GM06990 (cell line): Measurements from ENCODE around the gene DYDC1.
"Not testable (repeated sequence)": the region's sequence is repeated elsewhere in the genome, so short reads cannot be mapped to it uniquely, and the experiment has no call there.

Source experiments
- DNase-seq: peaks from one replicate; pipeline ENCODE4 v3.0.0-alpha.2; 2011; ENCODE audit not compliant: insufficient read length; ENCODE audit errors: extremely low read depth
- H3K27me3 ChIP-seq: replicated peaks from 2 replicates; pipeline ENCODE4 v1.6.0; 2011; ENCODE audit warnings: low read length; ENCODE audit not compliant: control insufficient read depth, insufficient read depth
- H3K36me3 ChIP-seq: 2 replicates; pipeline ENCODE4 v1.5.1; 2011; ENCODE audit warnings: low read length; ENCODE audit not compliant: control insufficient read depth, insufficient read depth
- H3K4me3 ChIP-seq: replicated peaks from 2 replicates; pipeline ENCODE4 v1.5.1; 2011; ENCODE audit warnings: low read depth, mild to moderate bottlenecking, control low read depth, low read length
- TF ChIP-seq, protein P1 (sequence below): IDR thresholded peaks from 2 replicates; pipeline ENCODE4 v1.5.1; 2011; ENCODE audit warnings: low read length, control low read depth, mild to moderate bottlenecking, inconsistent platforms; ENCODE audit not compliant: insufficient read depth, poor library complexity, severe bottlenecking

The DYDC1 gene

DNA sequence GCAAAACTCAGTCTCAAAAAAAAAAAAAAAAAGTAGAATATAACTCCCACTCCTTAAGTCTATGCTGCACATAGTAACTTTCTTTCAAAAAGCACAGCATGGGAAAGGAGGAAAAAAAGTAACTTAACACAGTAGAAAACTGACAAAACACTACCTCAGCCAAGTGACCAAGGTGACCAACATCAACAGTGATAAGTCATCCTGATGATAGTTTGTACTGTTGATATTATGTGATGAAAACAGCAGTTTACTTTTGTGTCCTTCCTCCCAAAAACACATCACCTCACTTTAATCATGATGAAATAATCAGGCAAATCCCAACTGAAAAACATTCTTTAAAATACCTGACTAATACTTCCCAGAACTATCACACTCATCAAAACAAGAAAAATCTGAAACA is 37.8 kb downstream of the DYDC1 start:
- TF ChIP-seq, protein P1, sequence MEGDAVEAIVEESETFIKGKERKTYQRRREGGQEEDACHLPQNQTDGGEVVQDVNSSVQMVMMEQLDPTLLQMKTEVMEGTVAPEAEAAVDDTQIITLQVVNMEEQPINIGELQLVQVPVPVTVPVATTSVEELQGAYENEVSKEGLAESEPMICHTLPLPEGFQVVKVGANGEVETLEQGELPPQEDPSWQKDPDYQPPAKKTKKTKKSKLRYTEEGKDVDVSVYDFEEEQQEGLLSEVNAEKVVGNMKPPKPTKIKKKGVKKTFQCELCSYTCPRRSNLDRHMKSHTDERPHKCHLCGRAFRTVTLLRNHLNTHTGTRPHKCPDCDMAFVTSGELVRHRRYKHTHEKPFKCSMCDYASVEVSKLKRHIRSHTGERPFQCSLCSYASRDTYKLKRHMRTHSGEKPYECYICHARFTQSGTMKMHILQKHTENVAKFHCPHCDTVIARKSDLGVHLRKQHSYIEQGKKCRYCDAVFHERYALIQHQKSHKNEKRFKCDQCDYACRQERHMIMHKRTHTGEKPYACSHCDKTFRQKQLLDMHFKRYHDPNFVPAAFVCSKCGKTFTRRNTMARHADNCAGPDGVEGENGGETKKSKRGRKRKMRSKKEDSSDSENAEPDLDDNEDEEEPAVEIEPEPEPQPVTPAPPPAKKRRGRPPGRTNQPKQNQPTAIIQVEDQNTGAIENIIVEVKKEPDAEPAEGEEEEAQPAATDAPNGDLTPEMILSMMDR, result no peak
- Histone ChIP-seq H3K36me3 (no peaks in the 10 kb centered on the region), H3K27me3 (no peaks in the 10 kb centered on the region), H3K4me3 (no peak overlapping the region)
- DNase-seq, result no peak

DNA sequence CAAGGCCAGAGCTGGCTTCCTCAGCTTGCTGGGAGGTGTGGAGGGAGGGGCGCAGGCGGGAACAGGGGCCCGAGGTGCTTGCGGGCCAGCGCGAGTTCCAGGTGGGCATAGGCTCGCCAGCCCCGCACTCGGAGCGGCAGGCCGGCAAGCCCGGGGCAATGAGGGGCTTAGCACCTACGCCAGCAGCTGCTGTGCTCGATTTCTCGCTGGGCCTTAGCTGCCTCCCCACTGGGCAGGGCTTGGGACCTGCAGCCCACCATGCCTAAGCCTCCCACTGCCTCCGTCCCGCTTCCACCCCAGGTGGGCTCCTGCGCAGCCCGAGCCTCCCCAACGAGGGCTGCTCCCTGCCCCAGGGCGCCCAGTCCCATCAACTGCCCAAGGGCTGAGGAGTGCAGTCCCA is 41.2 kb downstream of the DYDC1 start:
- H3K27me3 ChIP-seq, result no peaks in the 10 kb centered on the region
- H3K4me3 ChIP-seq, result no peak overlapping the region
- DNase-seq, result no peak
- TF ChIP-seq, protein P1, result no peak
- H3K36me3 ChIP-seq, result no peaks in the 10 kb centered on the region

DNA sequence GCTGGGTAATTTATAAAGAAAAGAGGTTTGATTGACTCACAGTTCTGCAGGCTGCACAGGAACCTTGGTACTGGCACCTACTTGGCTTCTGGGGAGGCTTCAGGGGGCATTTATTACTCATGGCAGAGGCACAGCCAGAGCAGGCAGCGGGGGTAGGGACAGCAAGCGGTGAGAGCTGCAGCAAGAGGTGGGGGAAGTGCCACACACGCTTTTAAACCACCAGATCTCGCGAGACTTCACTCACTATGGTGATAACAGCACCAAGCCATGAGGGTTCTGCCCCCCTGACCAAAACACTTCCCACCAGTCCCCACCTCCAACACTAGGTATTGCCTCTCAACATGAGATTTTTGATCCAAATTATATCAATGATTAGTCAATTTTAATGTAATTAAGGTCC is 43.0 kb downstream of the DYDC1 start:
- H3K36me3 ChIP-seq, result no peaks in the 10 kb centered on the region
- H3K4me3 ChIP-seq, result no peak overlapping the region
- no peaks in the 10 kb centered on the region for H3K27me3 ChIP-seq
- DNase-seq, result no peak
- TF ChIP-seq, protein P1, result no peak

DNA sequence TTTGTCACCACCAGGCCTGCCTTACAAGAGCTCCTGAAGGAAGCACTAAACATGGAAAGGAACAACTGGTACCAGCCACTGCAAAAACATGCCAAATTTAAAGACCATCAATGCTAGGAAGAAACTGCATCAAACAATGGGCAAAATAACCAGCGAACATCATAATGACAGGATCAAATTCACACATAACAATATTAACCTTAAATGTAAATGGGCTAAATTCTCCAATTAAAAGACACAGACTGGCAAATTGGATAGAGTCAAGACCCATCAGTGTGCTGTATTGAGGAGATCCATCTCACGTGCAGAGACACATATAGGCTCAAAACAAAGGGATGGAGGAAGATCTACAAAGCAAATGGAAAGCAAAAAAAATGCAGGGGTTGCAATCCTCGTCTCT is 50.6 kb downstream of the DYDC1 start:
- H3K4me3 ChIP-seq, H3K36me3 ChIP-seq, DNase-seq, H3K27me3 ChIP-seq: not testable (repeated sequence)

DNA sequence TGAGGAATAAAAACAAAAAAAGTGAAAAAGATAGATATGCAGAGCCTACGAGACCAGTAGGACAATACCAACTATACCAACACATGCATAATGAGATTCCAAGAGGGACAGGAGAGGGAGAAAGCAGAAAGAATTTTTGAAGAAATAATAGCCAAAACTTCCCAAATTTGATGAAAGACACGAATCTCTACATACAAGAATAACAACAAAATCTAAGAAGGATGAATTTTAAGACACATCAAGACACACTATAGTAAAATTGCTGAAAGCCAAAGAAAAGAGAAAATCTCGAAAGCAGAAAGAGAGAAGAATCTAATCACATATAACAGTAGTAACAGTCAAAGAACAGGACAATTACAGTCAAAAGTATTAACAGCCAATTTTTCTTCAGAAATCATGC is 59.6 kb downstream of the DYDC1 start:
- TF ChIP-seq, protein P1, result no peak
- Histone ChIP-seq H3K27me3 (no peaks in the 10 kb centered on the region; the same call in 1 of the 2 replicates), H3K4me3 (no peak overlapping the region), H3K36me3 (no peaks in the 10 kb centered on the region)
- no peak for DNase-seq

DNA sequence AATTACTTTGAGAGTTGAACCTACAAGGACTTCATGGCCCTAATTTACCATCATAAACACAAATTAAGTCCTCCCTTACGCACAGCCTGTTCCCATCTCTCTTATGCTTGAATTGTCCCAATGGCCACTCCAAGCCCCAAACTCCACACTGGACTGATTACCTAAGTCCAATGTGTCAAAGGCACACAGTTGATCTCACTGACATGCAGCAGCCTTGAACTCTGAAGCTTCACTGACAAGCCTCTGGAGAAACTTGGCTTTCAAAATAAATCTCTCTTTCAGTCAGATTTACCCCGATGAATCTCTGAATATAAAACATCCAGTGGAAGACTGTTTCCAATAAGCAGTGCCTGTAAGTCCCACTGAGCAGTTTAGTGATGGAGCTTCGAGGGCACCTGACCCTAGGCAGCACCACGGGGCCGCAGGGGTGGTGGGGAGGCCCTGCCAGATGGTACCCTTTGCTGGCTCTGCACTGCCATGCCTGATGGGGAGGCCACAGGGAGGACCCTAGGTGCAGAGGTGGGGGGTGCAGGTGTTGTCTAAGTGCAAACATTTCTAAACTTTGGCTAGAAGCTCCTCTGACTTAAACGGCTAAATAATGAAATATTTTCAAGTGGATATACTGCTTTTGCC is 63.8 kb downstream of the DYDC1 start:
- TF ChIP-seq, protein P1, result no peak
- Histone ChIP-seq H3K36me3 (no peaks in the 10 kb centered on the region), H3K27me3 (no peaks in the 10 kb centered on the region; the same call in 1 of the 2 replicates), H3K4me3 (no peak overlapping the region)
- DNase-seq, result no peak
